ENCODE data around the gene AKT2.

AKT2 gene

GRCh38 chr19:40184273-40184672, 100.9 kb downstream of the AKT2 start:
- no peak for DNase-seq (ENCODE audit: low read depth)

Data from activated T-helper 1 cell treated with Interleukin-2 at 50 U/mL for 16 hours (primary cell).